ENCODE data around the gene IFNA17.
"Not testable (repeated sequence)": the region's sequence is repeated elsewhere in the genome, so short reads cannot be mapped to it uniquely, and the experiment has no call there.

DNA sequence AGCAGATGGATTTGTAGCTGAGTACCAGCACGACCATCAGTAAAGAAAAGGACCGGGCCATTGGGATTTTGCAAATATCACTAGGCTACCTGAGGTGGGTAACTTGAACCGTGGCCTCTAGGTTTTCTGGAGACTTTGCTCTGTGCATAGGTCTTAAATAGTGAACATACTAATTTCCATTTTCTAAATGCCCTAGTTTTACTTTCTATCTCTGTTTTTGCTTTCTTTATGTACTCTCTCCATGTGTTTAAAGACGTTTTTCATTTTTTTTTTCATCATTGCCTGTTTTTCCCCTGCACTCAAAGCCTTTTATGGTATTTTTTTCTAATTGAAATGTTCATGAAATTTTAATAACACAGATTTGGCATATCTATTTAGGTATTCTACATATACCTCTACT lies 25.9 kb downstream of the IFNA17 start, which contains the start of gene IFNA7:
- TF ChIP-seq, protein P1, sequence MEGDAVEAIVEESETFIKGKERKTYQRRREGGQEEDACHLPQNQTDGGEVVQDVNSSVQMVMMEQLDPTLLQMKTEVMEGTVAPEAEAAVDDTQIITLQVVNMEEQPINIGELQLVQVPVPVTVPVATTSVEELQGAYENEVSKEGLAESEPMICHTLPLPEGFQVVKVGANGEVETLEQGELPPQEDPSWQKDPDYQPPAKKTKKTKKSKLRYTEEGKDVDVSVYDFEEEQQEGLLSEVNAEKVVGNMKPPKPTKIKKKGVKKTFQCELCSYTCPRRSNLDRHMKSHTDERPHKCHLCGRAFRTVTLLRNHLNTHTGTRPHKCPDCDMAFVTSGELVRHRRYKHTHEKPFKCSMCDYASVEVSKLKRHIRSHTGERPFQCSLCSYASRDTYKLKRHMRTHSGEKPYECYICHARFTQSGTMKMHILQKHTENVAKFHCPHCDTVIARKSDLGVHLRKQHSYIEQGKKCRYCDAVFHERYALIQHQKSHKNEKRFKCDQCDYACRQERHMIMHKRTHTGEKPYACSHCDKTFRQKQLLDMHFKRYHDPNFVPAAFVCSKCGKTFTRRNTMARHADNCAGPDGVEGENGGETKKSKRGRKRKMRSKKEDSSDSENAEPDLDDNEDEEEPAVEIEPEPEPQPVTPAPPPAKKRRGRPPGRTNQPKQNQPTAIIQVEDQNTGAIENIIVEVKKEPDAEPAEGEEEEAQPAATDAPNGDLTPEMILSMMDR (IDR thresholded peaks at IDR 0.05 in 2 of 3, conservative IDR thresholded peaks at IDR 0.05 in 1 of 3; ENCODE audit: borderline replicate concordance in 1 of 3, insufficient read depth in 1 of 3, low read depth in 2 of 3, low read length in 2 of 3), result not testable (repeated sequence)
- not testable (repeated sequence) for TF ChIP-seq REST (IDR thresholded peaks at IDR 0.05; ENCODE audit: low read depth); ZNF274 (IDR thresholded peaks at IDR 0.05; ENCODE audit: low read depth, low read length); MAX (IDR thresholded peaks at IDR 0.05); POLR2AphosphoS5 (IDR thresholded peaks at IDR 0.05; ENCODE audit: low read depth, low read length); SIN3A (IDR thresholded peaks at IDR 0.05; ENCODE audit: low read depth); EZH2phosphoT487 (IDR thresholded peaks at IDR 0.05; ENCODE audit: borderline replicate concordance); EGR1 (IDR thresholded peaks at IDR 0.05; ENCODE audit: low read depth); RAD21 (IDR thresholded peaks at IDR 0.05; ENCODE audit: low read depth); CEBPB (IDR thresholded peaks at IDR 0.05; ENCODE audit: low read depth); POLR2A (IDR thresholded peaks at IDR 0.05; ENCODE audit: borderline replicate concordance, extremely low read depth, insufficient read depth, insufficient read length); ELF1 (IDR thresholded peaks at IDR 0.05; ENCODE audit: borderline replicate concordance, low read depth); SRF (IDR thresholded peaks at IDR 0.05; ENCODE audit: low read depth)
